ENCODE measurements around the gene RPAP3. TPM values are rescaled to one million over a fixed set of nuclear protein-coding genes. Genes with fewer than 3 reads are reported as not detected.

Gene RPAP3
- total and polyA plus RNA-seq, 9 of the 15 experiments (the other 6 are each of a cell fraction or from before 2014, with no cell fraction given) = 40.0 to 92.1 (median 54.1) TPM

DNA sequence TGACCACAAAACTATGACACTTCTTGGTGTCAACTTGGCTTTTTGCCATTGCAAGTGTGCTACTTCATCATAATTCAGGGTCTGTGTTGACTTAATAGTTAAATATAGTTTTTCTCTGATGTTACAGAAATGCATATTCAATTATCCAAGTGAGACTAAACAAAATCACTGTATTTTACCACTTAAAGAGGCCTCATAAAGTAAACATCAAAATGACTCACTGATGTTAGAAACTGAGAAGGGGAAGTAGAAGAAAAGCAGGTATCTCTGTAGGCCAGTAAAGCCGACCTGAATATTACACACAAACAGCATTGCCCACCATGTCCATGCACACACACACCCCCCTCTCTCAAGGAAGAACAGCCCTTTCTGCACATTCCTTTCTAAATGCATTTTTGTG is 55.4 kb downstream of the RPAP3 start:
- no peaks in the 10 kb centered on the region for H3K79me2 ChIP-seq (ENCODE audit: control insufficient read depth, insufficient read depth, low read length)
- H3K27ac ChIP-seq (ENCODE audit: extremely low read depth, low read depth, low read length) = no peak overlapping the region
- H2AFZ ChIP-seq (ENCODE audit: low read depth, low read length) = no peak overlapping the region
- in situ Hi-C loops (cut with MboI) = no loop called here
- ATAC-seq (no peak), DNase-seq (ENCODE audit: extremely low read depth in 1 of 4, low spot score in 3 of 4) (no peak), FAIRE-seq (no peak)
- no peak overlapping the region for H3K4me3 ChIP-seq
- H3K9me3 ChIP-seq (replicated peaks; ENCODE audit: control insufficient read depth, insufficient read depth, low read depth, low read length) = no peaks in the 10 kb centered on the region
- no peaks in the 10 kb centered on the region for H4K20me1 ChIP-seq (replicated peaks; ENCODE audit: control insufficient read depth, insufficient read depth, low read length)
- H3K36me3 ChIP-seq (ENCODE audit: control insufficient read depth, insufficient read depth, low read length) = no peaks in the 10 kb centered on the region; the same call in 2 of the 3 replicates
- ChIA-PET CTCF (ENCODE audit: low intra/inter-chr PET ratio) (no interaction called here), POLR2A (interaction anchor here (0.6 kb wide), 1 partner anchor 17 kb away, joined by 4 read pairs; no protein-coding TSS in a partner anchor)
- H3K27me3 ChIP-seq (ENCODE audit: control insufficient read depth in 2 of 2, insufficient read depth in 2 of 2, low read length in 2 of 2) = no peaks in the 10 kb centered on the region
- no peak for TF ChIP-seq XRCC5 (IDR thresholded peaks at IDR 0.05; ENCODE audit: low read depth, low read length)
- no peak for TF ChIP-seq ZNF174 (CRISPR knock-in tag; IDR thresholded peaks at IDR 0.05)
- no peak for TF ChIP-seq ZNF184 (CRISPR knock-in tag; IDR thresholded peaks at IDR 0.05)
- no peak for TF ChIP-seq ESRRB (CRISPR knock-in tag; IDR thresholded peaks at IDR 0.05; ENCODE audit: borderline replicate concordance)
- TF ChIP-seq MTA3 (IDR thresholded peaks at IDR 0.05; ENCODE audit: borderline replicate concordance) = no peak
- no peak for TF ChIP-seq GTF2F1 (IDR thresholded peaks at IDR 0.05; ENCODE audit: low read depth, low read length)
- TF ChIP-seq HDAC6 (IDR thresholded peaks at IDR 0.05; ENCODE audit: low read depth, low read length) = no peak
- no peak for TF ChIP-seq ZFPM2 (CRISPR knock-in tag; IDR thresholded peaks at IDR 0.05)
- no peak for TF ChIP-seq SMARCB1 (IDR thresholded peaks at IDR 0.05; ENCODE audit: insufficient read length, low read depth)
- TF ChIP-seq FOXJ3 (CRISPR knock-in tag; IDR thresholded peaks at IDR 0.05) = no peak
- no peak for TF ChIP-seq DACH1 (IDR thresholded peaks at IDR 0.05; ENCODE audit: partially characterized antibody)
- TF ChIP-seq ZNF212 (CRISPR knock-in tag; IDR thresholded peaks at IDR 0.05) = no peak
- no peak for TF ChIP-seq MECOM (CRISPR knock-in tag; IDR thresholded peaks at IDR 0.05)
- no peak for TF ChIP-seq HNRNPLL (IDR thresholded peaks at IDR 0.05; ENCODE audit: low read depth, low read length, poor library complexity, severe bottlenecking)
- TF ChIP-seq, protein P1, sequence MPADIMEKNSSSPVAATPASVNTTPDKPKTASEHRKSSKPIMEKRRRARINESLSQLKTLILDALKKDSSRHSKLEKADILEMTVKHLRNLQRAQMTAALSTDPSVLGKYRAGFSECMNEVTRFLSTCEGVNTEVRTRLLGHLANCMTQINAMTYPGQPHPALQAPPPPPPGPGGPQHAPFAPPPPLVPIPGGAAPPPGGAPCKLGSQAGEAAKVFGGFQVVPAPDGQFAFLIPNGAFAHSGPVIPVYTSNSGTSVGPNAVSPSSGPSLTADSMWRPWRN (IDR thresholded peaks at IDR 0.05; ENCODE audit: low read depth) = no peak
- H3K9me1 ChIP-seq (ENCODE audit: control insufficient read depth, insufficient read depth, low read length) = no peaks in the 10 kb centered on the region
- intact Hi-C loops (cut with micrococcal nuclease) = loop anchor here (5.0 kb wide), 1 partner anchor 187 kb away; no protein-coding TSS in a partner anchor
- peaks cover 0 to 9% of the 10 kb centered on the region in 2 experiments; a peak in 1 of 5 replicates for H3K4me1 ChIP-seq (replicated peaks in 1 of 2; ENCODE audit: control insufficient read depth in 2 of 2, insufficient read depth in 2 of 2, low read length in 2 of 2)
- no TSS peak for BruUV-seq (replicated peaks)
- WGBS (ENCODE audit: insufficient coverage, low coverage, missing lambda C conversion rate) = 44% methylated on average over 1 of the region's 1 CpG
- no peak overlapping the region for H3K4me2 ChIP-seq (ENCODE audit: insufficient read depth, low read length)
- no peak overlapping the region for H3K9ac ChIP-seq (ENCODE audit: insufficient read depth in 1 of 2, low read depth in 2 of 2, low read length in 2 of 2)

Measured in K562 (cell line).